HG03571 (cell line): ENCODE data around the gene ANKLE2.

Experiments
- ATAC-seq: cut with Tn5 transposase; IDR thresholded peaks from one replicate; pipeline ENCODE4 v1.9.1; 2021; ENCODE audit not compliant: unreplicated experiment

The ANKLE2 gene

DNA sequence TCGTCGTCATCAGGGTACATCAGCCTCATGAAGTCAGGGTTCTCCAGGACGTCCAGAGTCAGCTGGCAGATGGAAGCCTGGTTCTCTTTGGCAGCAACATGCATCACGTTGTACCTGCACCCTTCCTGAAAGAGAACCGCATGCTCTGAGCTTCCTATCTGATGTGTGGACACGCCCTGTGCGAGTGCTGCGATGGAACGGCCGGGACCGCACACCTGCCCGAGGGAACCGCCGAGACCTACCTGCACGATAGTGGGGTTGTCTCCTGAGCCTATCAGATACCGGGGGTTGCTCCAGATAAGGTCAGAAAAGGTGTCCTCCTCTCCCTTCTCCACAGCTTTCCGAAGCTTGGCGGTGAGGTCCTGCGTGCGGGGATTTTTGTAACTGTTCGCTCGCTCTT lies 13.7 kb downstream of the ANKLE2 start:
- no peak for ATAC-seq

- ATAC-seq = no peak
Measured at GRCh38 chr12:132747395-132747794, 14.2 kb downstream of the ANKLE2 start.

GRCh38 chr12:132746613-132747012 lies 15.0 kb downstream of the ANKLE2 start:
- ATAC-seq = no peak

GRCh38 chr12:132743831-132744230 lies 17.8 kb downstream of the ANKLE2 start:
- ATAC-seq = no peak

- no peak for ATAC-seq
Measured at GRCh38 chr12:132741620-132742019, 20.0 kb downstream of the ANKLE2 start.

DNA sequence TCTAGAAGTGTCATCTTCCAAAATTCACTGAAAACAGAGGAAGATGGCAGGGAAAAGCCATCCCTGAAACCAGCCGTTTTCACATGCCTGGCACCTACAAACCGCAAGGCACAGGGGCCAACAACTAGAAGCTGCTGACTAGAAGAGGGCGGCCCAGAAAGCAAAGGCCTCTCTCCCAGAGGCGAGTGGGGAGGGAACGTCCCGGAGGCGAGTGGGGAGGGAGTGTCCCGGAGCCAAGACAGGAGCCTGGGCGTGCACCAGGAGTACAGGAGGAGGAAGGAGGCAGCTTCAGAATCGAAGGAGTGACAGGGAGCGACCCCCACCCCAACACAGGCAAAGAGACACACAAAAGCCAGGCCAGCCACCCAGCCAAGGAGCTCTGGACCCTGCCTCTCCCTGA lies 21.0 kb downstream of the ANKLE2 start:
- no peak for ATAC-seq

- ATAC-seq = no peak
Measured at GRCh38 chr12:132740313-132740646, 21.4 kb downstream of the ANKLE2 start.

GRCh38 chr12:132739600-132740312 lies 21.9 kb downstream of the ANKLE2 start:
- no peak for ATAC-seq

DNA sequence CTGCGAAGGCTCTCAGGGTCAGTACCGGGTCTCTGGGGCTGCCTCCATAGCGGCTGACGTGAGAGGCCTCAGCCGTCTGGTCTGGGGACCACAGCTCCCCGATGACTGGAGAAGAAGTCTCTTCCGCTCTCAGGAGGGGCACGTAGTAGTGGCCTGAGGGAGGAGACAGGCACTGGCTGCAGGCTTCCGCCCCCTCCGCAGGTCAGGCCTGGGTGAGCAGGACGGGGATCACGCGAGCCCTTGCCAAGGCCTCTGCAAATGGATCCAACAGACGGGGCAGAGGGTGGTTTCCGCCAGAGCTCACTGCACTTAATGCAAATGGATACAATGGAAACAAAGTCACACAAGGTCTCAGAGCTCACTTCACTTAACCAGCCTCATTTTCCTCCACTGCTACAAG lies 24.7 kb downstream of the ANKLE2 start:
- no peak for ATAC-seq

GRCh38 chr12:132736378-132736777 lies 25.3 kb downstream of the ANKLE2 start:
- ATAC-seq = no peak

GRCh38 chr12:132735496-132735895 lies 26.1 kb downstream of the ANKLE2 start:
- no peak for ATAC-seq

DNA sequence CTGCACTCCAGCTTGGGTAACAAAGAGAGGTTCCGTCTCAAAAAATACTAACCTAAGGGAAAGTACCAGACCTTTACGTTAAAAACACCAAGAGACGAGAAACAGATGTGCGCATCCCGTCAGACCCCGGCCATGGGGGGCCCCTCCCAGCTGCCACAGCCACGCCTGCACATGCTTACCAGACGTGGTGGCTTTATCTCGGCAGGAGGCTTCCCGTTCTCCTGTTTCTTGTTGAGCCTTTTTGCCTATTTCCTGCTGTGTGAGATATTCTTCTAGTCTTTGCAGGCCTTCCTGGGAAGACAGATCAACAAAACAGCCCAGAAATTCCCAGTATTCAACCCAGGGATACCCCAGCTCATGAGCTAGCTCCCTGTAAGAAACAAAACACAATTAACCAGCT lies 27.4 kb downstream of the ANKLE2 start:
- no peak for ATAC-seq

GRCh38 chr12:132731574-132731973 lies 30.1 kb downstream of the ANKLE2 start:
- ATAC-seq = no peak

GRCh38 chr12:132730353-132730752 lies 31.3 kb downstream of the ANKLE2 start:
- no peak for ATAC-seq

DNA sequence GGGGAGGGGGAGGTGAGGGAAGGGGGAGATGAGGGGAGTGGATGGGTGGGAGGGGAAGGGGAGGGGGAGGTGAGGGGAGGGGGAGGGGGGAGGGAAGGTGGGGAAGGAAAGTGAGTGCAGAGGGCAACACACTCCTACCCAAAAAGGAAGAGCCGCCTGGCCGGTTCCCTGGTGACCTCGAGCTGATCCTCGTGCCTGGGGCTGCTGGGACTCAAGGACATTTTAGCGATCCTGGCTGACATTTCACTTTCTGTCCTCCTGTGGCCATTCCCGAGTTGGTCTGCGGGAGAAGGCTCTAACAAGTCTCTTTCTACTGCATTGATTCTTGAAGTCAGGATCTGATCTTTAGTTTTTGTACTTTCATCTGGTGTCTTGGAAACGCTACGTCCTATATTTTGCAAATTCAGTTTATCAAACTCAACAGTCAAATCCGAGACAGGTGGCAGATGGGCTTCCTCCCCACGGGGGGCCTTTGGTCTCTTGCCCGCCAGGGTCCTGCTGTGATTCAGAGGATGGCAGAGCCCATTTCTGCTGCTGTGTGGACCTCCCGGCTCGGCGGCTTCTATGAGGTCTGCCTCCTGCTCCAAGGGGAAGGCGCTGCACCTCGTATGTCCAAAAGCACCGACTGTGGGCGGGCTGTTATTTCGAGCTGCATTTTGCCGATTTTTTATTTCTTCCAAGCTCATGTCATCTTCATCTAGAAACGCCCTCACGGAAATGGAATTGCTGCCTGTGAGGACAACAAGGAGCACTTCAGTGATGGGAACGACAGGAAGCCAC lies 31.9 kb downstream of the ANKLE2 start:
- no peak for ATAC-seq

DNA sequence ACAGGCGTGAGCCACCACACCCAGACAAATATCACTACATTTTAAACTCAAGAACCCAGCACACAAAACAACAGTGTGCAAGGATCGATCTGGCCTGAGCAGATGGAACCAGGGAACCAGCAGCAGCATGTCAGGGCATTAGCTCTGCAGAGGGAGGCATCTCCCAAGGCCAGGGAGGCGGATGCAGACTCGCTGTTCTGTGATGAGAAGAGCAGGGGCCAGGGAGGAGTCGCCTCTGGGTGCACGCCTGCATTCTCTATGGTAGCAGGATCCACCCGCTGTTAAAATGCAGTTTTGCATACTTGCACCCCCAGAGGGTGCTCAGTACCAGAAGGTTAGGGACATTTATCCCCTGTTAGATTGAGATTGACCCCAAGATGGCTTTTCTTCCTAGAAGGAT lies 33.1 kb downstream of the ANKLE2 start:
- ATAC-seq = no peak

- no peak for ATAC-seq
Measured at GRCh38 chr12:132727091-132727794, 34.4 kb downstream of the ANKLE2 start.

DNA sequence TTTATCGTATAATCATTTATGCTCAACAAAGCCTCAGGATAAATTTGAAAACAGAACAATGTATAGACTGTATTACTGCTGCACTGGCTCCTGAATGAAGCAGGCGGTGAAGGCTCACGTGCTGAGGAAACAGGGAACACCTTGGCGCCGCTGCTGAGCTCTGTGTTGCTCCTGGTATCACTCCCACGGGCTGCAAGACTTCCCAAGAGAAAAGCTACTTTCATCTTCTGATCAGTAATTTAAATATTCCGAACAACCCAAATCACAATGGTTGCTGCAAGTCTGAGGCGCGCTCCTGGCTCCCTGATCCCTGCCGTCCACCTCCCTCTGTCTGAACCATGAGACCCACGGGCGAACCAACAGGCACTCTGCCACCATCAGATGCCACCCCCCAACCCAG lies 35.2 kb downstream of the ANKLE2 start:
- no peak for ATAC-seq

GRCh38 chr12:132724506-132725241 lies 37.0 kb downstream of the ANKLE2 start:
- ATAC-seq = no peak

GRCh38 chr12:132723764-132724140 lies 37.9 kb downstream of the ANKLE2 start:
- ATAC-seq = no peak

DNA sequence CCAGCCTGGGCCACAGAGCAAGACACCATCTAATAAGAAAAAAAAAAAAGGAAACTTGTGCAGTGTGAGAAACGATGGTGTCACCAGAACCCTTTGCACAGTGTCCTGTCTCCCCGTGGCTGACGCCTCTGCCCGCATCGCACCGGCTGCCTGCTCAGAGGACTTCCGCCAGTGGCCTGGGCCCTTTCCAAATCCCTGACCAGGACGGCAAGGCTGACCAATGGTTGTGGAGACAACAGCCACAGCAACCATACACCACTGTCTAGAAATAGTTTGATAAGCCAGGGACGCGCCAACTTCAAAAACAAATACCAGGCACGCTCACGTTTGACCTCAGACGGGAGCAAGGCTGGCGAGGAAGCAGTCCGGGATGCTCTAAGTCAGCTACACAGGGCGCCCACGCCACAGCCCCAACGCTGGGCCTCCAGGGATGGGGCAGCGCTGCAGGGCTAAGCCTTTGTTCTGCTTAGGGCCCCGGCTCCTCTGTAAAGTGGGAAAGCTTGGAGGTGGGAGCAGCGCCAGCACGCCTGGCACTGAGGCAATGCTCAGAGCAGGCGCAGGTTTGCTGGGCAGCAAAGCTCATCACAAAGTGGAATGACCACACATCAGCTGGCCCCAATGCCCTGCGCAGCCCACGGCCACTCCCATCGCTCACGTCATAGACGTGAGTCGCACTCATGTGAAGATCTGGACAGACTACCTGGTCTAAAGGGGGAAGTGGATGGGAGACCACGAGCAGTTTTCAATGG lies 38.4 kb downstream of the ANKLE2 start:
- no peak for ATAC-seq
